ENCODE data around the gene ARHGAP30. TPM values are rescaled to one million over a fixed set of nuclear protein-coding genes. Genes with fewer than 3 reads are reported as not detected.

The ARHGAP30 gene
- total RNA-seq, 1 experiment from 2014 or later = 0.39 TPM

- no peak for DNase-seq (ENCODE audit: low read depth, low spot score)
- no peak for ATAC-seq
- Histone ChIP-seq H3K9me3 (ENCODE audit: control insufficient read depth in 1 of 2, insufficient read depth in 1 of 2, low read depth in 1 of 2, low read length in 2 of 2) (no peaks in the 10 kb centered on the region), H3K27me3 (ENCODE audit: insufficient read depth, low read length) (no peaks in the 10 kb centered on the region), H3K9ac (ENCODE audit: low read length) (no peak overlapping the region), H3K4me3 (replicated peaks in 1 of 2; ENCODE audit: low read depth in 1 of 2, low read length in 2 of 2) (no peak overlapping the region), H3K9me2 (ENCODE audit: insufficient read depth) (no peaks in the 10 kb centered on the region), H4K20me1 (ENCODE audit: insufficient read depth) (no peaks in the 10 kb centered on the region), H2AFZ (ENCODE audit: low read depth, low read length, poor library complexity, severe bottlenecking) (no peak overlapping the region), H3K79me2 (ENCODE audit: insufficient read depth, low read length) (peaks cover 51% of the 10 kb centered on the region), H3K36me3 (ENCODE audit: control insufficient read depth in 1 of 2, insufficient read depth in 2 of 2, low read length in 2 of 2) (peaks cover 25 to 32% of the 10 kb centered on the region in 2 experiments; a peak in 3 of 4 replicates), H3K4me2 (ENCODE audit: low read length) (no peak overlapping the region), H3K27ac (ENCODE audit: low read depth, low read length) (no peak overlapping the region), H3K4me1 (ENCODE audit: control insufficient read depth in 1 of 2, insufficient read depth in 2 of 2, low read length in 2 of 2) (peaks cover 8 to 20% of the 10 kb centered on the region in 2 experiments)
- RAD21 ChIA-PET (ENCODE audit: low non-redundant PET in 1 of 2, low total read pairs in 2 of 2, uncharacterized antibody in 2 of 2, unreplicated experiment in 2 of 2) = no interaction called here
- TF ChIP-seq SP1 (IDR thresholded peaks at IDR 0.05; ENCODE audit: low read depth) (no peak), ZNF274 (IDR thresholded peaks at IDR 0.05; ENCODE audit: low read depth, low read length) (no peak), SRF (IDR thresholded peaks at IDR 0.05; ENCODE audit: low read depth) (no peak), ZBTB33 (IDR thresholded peaks at IDR 0.05; ENCODE audit: extremely low read depth, insufficient replicate concordance, low read length) (no peak), ATF3 (IDR thresholded peaks at IDR 0.05) (no peak), RAD21 (IDR thresholded peaks at IDR 0.05; ENCODE audit: low read depth) (no peak), SIN3A (IDR thresholded peaks at IDR 0.05; ENCODE audit: low read depth) (no peak), EGR1 (IDR thresholded peaks at IDR 0.05; ENCODE audit: low read depth) (no peak), EZH2phosphoT487 (IDR thresholded peaks at IDR 0.05; ENCODE audit: borderline replicate concordance) (no peak), FOSL1 (IDR thresholded peaks at IDR 0.05; ENCODE audit: low read depth) (no peak), POLR2AphosphoS5 (IDR thresholded peaks at IDR 0.05; ENCODE audit: low read depth, low read length) (no peak), MAX (IDR thresholded peaks at IDR 0.05) (no peak)
- CTCF ChIA-PET = no interaction called here
- BruUV-seq (replicated peaks) = no TSS peak
- intact Hi-C loops (cut with micrococcal nuclease) = no loop called here
- POLR2A ChIA-PET = no interaction called here
These were observed 68.2 kb downstream of the ARHGAP30 start for GRCh38 chr1:161001525-161001924.
